AG04449 (cell line): Measurements from ENCODE around the gene ZBTB38.

ENCODE experiments used
- CTCF ChIA-PET: fragments of 350-600 bp; formaldehyde crosslinking; extraction: SDS; loops from one replicate; lab custom pipeline; 2021; ENCODE audit warnings: antibody characterized with exemption; lab: Yijun Ruan, JAX
- POLR2A ChIA-PET: fragments of 400-600, 350-600 bp; formaldehyde crosslinking; extraction: SDS; loops from one replicate; lab custom pipeline; 2020; ENCODE audit warnings: antibody characterized with exemption, inconsistent platforms; lab: Yijun Ruan, JAX
- DNase-seq: peaks from one replicate; pipeline ENCODE4 v3.0.0-alpha.2; 2010; ENCODE audit warnings: low read depth, low spot score
- H3K4me3 ChIP-seq: 2 replicates; pipeline ENCODE4 v1.5.1; 2011; ENCODE audit warnings: low read depth, mild to moderate bottlenecking, control low read depth, low read length
- TF ChIP-seq, protein P1 (sequence below): IDR thresholded peaks from one replicate; pipeline ENCODE4 v1.5.1; 2011; ENCODE audit warnings: mild to moderate bottlenecking, moderate library complexity, low read length, control low read depth, inconsistent platforms; ENCODE audit not compliant: insufficient read depth; ENCODE audit errors: missing control alignments

ZBTB38 gene

DNA sequence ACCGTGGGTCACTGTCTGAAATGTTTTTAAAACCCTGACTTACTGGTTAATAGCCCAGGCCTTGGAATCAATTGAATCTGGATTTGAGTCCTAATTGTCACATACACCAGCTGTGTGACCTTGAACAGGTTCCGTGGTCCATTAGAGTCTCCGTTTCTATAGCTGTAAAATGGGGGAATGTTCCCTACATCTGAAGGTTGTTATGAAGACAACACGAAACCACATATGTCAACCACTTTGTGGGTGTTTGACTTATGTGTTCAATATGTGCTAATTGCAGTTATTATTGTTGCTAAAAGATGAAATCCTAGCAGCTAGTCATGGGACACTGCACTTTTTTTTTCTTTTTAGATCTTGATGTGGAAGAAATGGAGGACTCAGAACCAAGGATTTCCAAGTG, 35.3 kb downstream of the ZBTB38 start:
- POLR2A ChIA-PET = no interaction called here
- peak overlapping the region; percentile 62 for H3K4me3 ChIP-seq
- CTCF ChIA-PET = interaction anchor here (1.0 to 3.2 kb wide), 11 partner anchors 13 to 157 kb away, joined by 3 to 19 read pairs (median 4); no protein-coding TSS in a partner anchor
- TF ChIP-seq, protein P1, sequence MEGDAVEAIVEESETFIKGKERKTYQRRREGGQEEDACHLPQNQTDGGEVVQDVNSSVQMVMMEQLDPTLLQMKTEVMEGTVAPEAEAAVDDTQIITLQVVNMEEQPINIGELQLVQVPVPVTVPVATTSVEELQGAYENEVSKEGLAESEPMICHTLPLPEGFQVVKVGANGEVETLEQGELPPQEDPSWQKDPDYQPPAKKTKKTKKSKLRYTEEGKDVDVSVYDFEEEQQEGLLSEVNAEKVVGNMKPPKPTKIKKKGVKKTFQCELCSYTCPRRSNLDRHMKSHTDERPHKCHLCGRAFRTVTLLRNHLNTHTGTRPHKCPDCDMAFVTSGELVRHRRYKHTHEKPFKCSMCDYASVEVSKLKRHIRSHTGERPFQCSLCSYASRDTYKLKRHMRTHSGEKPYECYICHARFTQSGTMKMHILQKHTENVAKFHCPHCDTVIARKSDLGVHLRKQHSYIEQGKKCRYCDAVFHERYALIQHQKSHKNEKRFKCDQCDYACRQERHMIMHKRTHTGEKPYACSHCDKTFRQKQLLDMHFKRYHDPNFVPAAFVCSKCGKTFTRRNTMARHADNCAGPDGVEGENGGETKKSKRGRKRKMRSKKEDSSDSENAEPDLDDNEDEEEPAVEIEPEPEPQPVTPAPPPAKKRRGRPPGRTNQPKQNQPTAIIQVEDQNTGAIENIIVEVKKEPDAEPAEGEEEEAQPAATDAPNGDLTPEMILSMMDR = no peak
- DNase-seq = no peak

DNA sequence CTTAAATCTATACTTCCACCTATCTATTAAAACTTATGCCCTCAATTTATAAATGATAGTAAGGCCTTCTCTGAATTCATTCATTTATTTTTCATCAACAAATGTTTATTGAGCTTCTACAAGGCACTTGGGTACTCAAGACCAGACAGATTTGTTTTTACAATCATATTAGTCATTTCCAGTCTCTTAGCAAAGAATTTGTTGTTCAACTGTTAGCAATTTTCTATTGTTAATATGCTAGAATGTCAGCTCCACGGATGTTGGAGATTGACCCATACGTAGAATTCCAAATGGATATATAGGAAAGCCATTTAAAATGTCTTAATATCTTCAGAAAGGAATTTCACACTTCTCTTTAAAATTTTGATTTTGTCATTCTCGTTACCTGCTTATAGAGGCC, 36.7 kb downstream of the ZBTB38 start:
- peak overlapping the region; percentile 62; the same call in 1 of the 2 replicates for H3K4me3 ChIP-seq
- TF ChIP-seq, protein P1 = no peak
- CTCF ChIA-PET = interaction anchor here (0.9 to 3.6 kb wide), 14 partner anchors 8 to 101 kb away, joined by 3 to 19 read pairs (median 6); partner anchors contain the start of gene ZBTB38
- POLR2A ChIA-PET = interaction anchor here (1.1 to 1.6 kb wide), 4 partner anchors 21 to 51 kb away, joined by 4 to 13 read pairs (median 4); no protein-coding TSS in a partner anchor
- no peak for DNase-seq

DNA sequence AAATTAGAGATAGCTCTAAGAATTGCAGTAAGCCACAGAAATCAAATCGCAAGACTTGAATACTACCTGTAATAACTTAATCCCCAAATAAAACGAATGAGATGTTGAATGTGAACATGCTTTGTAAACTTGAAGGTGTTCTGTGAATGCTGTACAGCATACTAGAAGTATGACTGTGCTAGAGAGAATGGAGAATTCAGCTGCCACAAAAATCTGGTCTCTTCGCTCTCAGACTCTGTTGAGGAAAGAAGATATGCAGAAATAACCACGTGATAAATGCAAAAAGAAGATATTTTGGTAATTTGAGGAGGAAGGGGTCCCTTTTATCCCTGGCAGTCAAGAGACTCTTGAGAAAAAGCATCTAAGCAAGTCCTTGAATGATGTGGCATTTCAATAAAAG, 37.3 kb downstream of the ZBTB38 start:
- ChIA-PET POLR2A (interaction anchor here (1.1 to 1.6 kb wide), 4 partner anchors 22 to 51 kb away, joined by 4 to 13 read pairs (median 4); no protein-coding TSS in a partner anchor), CTCF (interaction anchor here (1.0 to 3.6 kb wide), 13 partner anchors 9 to 102 kb away, joined by 3 to 19 read pairs (median 6); no protein-coding TSS in a partner anchor)
- DNase-seq = no peak
- TF ChIP-seq, protein P1 = no peak
- no peak overlapping the region for H3K4me3 ChIP-seq

DNA sequence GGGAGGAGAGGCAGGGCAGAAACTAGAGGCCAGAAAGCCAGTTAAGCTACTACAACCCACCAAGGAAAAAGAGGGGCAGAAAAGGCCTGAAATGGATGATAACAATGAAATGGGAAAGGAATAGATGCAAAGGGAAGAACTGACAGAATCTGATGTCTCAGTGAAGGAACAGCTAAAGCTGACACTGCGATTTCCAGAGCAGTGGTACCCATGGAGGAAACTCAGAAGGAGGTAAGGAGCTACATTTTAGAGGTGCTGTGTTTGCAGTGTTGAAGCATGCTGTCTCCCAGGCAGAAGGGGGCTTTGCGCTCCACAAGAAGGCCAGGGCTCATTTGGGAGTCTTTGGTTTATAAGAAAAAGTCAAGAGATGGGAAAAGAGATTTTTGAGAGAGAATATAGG, 38.0 kb downstream of the ZBTB38 start:
- no peak for DNase-seq
- TF ChIP-seq, protein P1 = no peak
- H3K4me3 ChIP-seq = no peak overlapping the region
- ChIA-PET POLR2A (interaction anchor here (1.4 to 1.5 kb wide), 2 partner anchors 40 to 50 kb away, joined by 4 read pairs; no protein-coding TSS in a partner anchor), CTCF (interaction anchor here (1.2 to 3.6 kb wide), 9 partner anchors 9 to 103 kb away, joined by 3 to 19 read pairs (median 6); no protein-coding TSS in a partner anchor)

DNA sequence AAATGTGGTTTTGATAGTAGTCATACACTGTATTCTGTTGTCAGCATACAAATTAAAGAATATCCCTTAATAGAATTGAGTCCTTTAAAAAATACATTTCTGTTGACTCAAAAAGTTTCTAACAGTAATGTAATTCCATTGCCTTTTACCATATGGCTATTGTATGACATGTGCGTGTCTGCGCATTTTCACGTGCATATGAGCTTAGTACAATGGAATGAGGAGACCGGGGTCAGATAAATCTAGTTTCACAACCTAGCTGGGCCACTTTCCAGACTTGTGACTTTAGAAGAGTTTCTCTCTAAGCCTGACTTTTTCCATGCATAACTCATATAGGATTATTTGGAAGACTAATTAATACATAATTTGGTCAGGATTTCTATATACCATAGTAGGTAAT, 38.7 kb downstream of the ZBTB38 start:
- ChIA-PET POLR2A (interaction anchor here (1.4 kb wide), 1 partner anchor 40 kb away, joined by 4 read pairs; no protein-coding TSS in a partner anchor), CTCF (interaction anchor here (1.3 to 3.6 kb wide), 2 partner anchors 8 to 48 kb away, joined by 3 to 14 read pairs; no protein-coding TSS in a partner anchor)
- peak; percentile 96 for DNase-seq
- no peak overlapping the region for H3K4me3 ChIP-seq
- TF ChIP-seq, protein P1 = no peak

DNA sequence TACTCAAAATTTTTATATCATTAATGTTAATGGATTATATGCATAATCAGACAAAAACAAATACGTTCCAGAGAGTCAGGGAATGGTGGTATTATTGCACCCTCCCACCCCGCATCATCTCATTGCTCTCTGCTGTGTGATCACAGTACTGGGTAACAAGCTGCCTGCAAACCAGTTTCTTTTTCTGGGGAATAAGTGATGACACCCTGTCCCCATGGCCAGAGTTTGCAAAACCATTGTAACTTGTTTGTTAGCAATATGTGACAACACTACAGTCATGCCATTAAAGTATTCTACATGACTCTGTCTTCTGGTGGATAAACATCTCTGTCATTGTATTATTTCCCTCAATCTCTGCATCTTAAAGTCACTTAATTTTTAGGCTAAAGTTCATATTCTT, 39.5 kb downstream of the ZBTB38 start:
- POLR2A ChIA-PET = no interaction called here
- TF ChIP-seq, protein P1 = no peak

More for the DNA sequence above, 39.5 kb downstream of the ZBTB38 start:
- DNase-seq = no peak
- H3K4me3 ChIP-seq = no peak overlapping the region
- CTCF ChIA-PET = interaction anchor here (1.0 kb wide), 1 partner anchor 47 kb away, joined by 3 read pairs; no protein-coding TSS in a partner anchor
